Fibroblast of lung (primary cell): ENCODE measurements around the gene PCDHA1. TPM values are rescaled to one million over a fixed set of nuclear protein-coding genes. Genes with fewer than 3 reads are reported as not detected.
"Not testable (repeated sequence)": the region's sequence is repeated elsewhere in the genome, so short reads cannot be mapped to it uniquely, and the experiment has no call there.

Experiments
- DNase-seq, 2 donors: peaks; one replicate each; pipeline versions ENCODE4 v3.0.0 to v3.0.0-alpha.2; 2010; ENCODE audit warnings: low read depth in 2 of 2
- H2AFZ ChIP-seq: 2 replicates; pipeline ENCODE4 v1.5.1; 2012; ENCODE audit warnings: low read length, control low read depth, inconsistent platforms
- H3K27ac ChIP-seq: 2 replicates; pipeline ENCODE4 v1.5.1; 2011; ENCODE audit warnings: low read length, control low read depth; ENCODE audit not compliant: insufficient read depth
- H3K27me3 ChIP-seq: 2 replicates; pipeline ENCODE4 v1.5.1; 2011; ENCODE audit warnings: mild to moderate bottlenecking, low read length; ENCODE audit not compliant: control insufficient read depth, insufficient read depth
- H3K36me3 ChIP-seq: 2 replicates; pipeline ENCODE4 v1.5.1; 2011; ENCODE audit warnings: low read length; ENCODE audit not compliant: control insufficient read depth, insufficient read depth
- H3K4me1 ChIP-seq: 2 replicates; pipeline ENCODE4 v1.5.1; 2011; ENCODE audit warnings: low read length; ENCODE audit not compliant: control insufficient read depth, insufficient read depth; ENCODE audit errors: extremely low read depth
- H3K4me2 ChIP-seq: 2 replicates; pipeline ENCODE4 v1.5.1; 2011; ENCODE audit warnings: low read length, control low read depth; ENCODE audit not compliant: insufficient read depth; ENCODE audit errors: extremely low read depth
- H3K4me3 ChIP-seq, 4 experiments: fragments of 200-600 bp in 1 of 4; sonication (generic) in 1 of 4; replicated peaks in 1 of 4; 2 replicates each; pipeline ENCODE4 v1.5.1; 2011 to 2016; ENCODE audit warnings: low read length in 4 of 4, low read depth in 3 of 4, mild to moderate bottlenecking in 3 of 4, control low read depth in 2 of 4, inconsistent platforms in 1 of 4, mixed read lengths in 1 of 4; ENCODE audit not compliant: insufficient read depth in 1 of 4; ENCODE audit errors: control extremely low read depth in 1 of 4
- H3K79me2 ChIP-seq: 2 replicates; pipeline ENCODE4 v1.5.1; 2012; ENCODE audit warnings: mild to moderate bottlenecking, low read length, inconsistent platforms; ENCODE audit not compliant: control insufficient read depth, insufficient read depth
- H3K9ac ChIP-seq: 2 replicates; pipeline ENCODE4 v1.5.1; 2011; ENCODE audit warnings: mild to moderate bottlenecking, low read length, control low read depth; ENCODE audit not compliant: insufficient read depth
- H3K9me3 ChIP-seq: 2 replicates; pipeline ENCODE4 v1.5.1; 2012; ENCODE audit warnings: low read depth, low read length; ENCODE audit not compliant: control insufficient read depth, insufficient read depth
- H4K20me1 ChIP-seq: 2 replicates; pipeline ENCODE4 v1.5.1; 2011; ENCODE audit warnings: low read length; ENCODE audit not compliant: control insufficient read depth, insufficient read depth; ENCODE audit errors: extremely low read depth
- EZH2 ChIP-seq: IDR thresholded peaks from 2 replicates; pipeline ENCODE4 v1.5.1; 2012; ENCODE audit warnings: low read length, control low read depth, mild to moderate bottlenecking; ENCODE audit errors: missing control alignments
- polyA plus RNA-seq, 2 donors: library from polyadenylated mRNA; depleted of rRNA in 1 of 2; stranded (reverse) in 1 of 2; unstranded in 1 of 2; fragments of >200 nt; gene quantifications; 2 replicates each; pipeline ENCODE4 v1.2.1, GENCODE V29; 2011 to 2012; ENCODE audit warnings: missing spikeins in 1 of 2
- total RNA-seq: library from RNA; depleted of rRNA; stranded (reverse); fragments of >200 nt; gene quantifications from 2 replicates; pipeline ENCODE4 v1.2.1, GENCODE V29; 2014
- TF ChIP-seq, protein P1 (sequence below), 2 donors: IDR thresholded peaks in 1 of 2; conservative IDR thresholded peaks in 1 of 2; 1 replicate in 1 of 2; 2 replicates in 1 of 2; pipeline ENCODE4 v1.5.1; 2011 to 2012; ENCODE audit warnings: low read length in 2 of 2, control low read depth in 1 of 2, inconsistent platforms in 1 of 2, low read depth in 1 of 2, mild to moderate bottlenecking in 1 of 2

The PCDHA1 gene
- total and polyA plus RNA-seq, 2 donors (not counting 1 experiment from before 2014, with no cell fraction given), result under 0.01 to 0.12 TPM

DNA sequence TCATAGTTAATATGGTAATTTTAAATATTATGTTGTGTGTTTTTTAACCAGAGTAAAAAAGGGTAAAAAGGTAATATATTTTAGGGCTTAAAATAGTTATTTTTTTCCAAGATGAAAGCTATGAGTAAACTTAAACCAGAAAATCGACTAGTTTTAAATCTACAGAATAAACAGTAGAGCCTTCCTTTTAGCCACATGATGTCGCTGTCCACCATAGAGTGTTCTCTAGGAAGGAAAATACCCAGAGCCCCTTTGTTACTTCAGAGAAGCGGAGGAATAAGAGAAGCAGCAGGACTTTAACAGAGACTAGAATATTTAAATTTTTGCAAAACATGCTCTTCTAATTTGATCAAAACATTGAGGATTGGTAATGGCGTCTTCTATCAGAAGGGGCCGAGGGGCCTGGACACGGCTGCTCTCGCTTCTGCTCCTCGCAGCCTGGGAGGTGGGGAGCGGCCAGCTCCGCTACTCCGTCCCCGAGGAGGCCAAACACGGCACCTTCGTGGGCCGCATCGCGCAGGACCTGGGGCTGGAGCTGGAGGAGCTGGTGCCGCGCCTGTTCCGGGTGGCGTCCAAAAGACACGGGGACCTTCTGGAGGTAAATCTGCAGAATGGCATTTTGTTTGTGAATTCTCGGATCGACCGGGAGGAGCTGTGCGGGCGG, 8.8 kb downstream of the PCDHA1 start, which contains the start of gene PCDHA2:
PCDHA2 (plus strand) TSS at position 258 of the 664 bp plus-strand sequence.
- peak in 1 of 2 donors; percentile 5 for DNase-seq
- H4K20me1 ChIP-seq, result no peaks in the 10 kb centered on the region
- H2AFZ ChIP-seq, result no peak within 1 kb of the TSS
- no peaks in the 10 kb centered on the region for H3K4me1 ChIP-seq
- H3K4me3 ChIP-seq, result peak within 1 kb of the TSS in 2 of 4 experiments; percentile 7 to 23
- H3K4me2 ChIP-seq, result no peak within 1 kb of the TSS
- H3K79me2 ChIP-seq, result no peaks in the 10 kb centered on the region
- no peak within 1 kb of the TSS for H3K9ac ChIP-seq
- no peak for TF ChIP-seq EZH2
- TF ChIP-seq, protein P1, sequence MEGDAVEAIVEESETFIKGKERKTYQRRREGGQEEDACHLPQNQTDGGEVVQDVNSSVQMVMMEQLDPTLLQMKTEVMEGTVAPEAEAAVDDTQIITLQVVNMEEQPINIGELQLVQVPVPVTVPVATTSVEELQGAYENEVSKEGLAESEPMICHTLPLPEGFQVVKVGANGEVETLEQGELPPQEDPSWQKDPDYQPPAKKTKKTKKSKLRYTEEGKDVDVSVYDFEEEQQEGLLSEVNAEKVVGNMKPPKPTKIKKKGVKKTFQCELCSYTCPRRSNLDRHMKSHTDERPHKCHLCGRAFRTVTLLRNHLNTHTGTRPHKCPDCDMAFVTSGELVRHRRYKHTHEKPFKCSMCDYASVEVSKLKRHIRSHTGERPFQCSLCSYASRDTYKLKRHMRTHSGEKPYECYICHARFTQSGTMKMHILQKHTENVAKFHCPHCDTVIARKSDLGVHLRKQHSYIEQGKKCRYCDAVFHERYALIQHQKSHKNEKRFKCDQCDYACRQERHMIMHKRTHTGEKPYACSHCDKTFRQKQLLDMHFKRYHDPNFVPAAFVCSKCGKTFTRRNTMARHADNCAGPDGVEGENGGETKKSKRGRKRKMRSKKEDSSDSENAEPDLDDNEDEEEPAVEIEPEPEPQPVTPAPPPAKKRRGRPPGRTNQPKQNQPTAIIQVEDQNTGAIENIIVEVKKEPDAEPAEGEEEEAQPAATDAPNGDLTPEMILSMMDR (conservative IDR thresholded peaks at IDR 0.05 in 1 of 2, IDR thresholded peaks at IDR 0.05 in 1 of 2; ENCODE audit: low read depth in 1 of 2, low read length in 2 of 2), result peak in 1 of 2 donors; percentile 6
- H3K27ac ChIP-seq, result no peak within 1 kb of the TSS
- no peaks in the 10 kb centered on the region for H3K9me3 ChIP-seq
- H3K27me3 ChIP-seq, result no peaks in the 10 kb centered on the region
- no peaks in the 10 kb centered on the region for H3K36me3 ChIP-seq

DNA sequence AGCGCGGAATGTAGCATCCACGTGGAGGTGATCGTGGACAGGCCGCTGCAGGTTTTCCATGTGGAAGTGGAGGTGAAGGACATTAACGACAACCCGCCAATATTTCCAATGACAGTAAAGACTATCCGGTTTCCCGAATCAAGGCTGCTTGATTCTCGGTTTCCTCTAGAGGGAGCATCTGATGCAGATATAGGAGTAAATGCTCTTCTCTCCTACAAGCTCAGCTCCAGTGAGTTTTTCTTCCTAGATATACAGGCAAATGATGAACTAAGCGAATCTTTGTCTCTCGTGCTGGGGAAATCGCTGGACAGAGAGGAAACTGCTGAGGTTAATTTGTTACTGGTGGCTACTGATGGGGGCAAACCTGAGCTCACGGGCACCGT, 9.3 kb downstream of the PCDHA1 start:
- Histone ChIP-seq H3K36me3 (no peaks in the 10 kb centered on the region), H3K27me3 (no peaks in the 10 kb centered on the region), H4K20me1 (no peaks in the 10 kb centered on the region), H3K9me3 (no peaks in the 10 kb centered on the region), H3K4me3 (peak overlapping the region in 1 of 4 experiments; percentile 7), H3K79me2 (no peaks in the 10 kb centered on the region), H3K4me2 (no peak overlapping the region), H3K9ac (no peak overlapping the region), H3K4me1 (no peaks in the 10 kb centered on the region), H3K27ac (no peak overlapping the region), H2AFZ (no peak overlapping the region)
- TF ChIP-seq, protein P1 (conservative IDR thresholded peaks at IDR 0.05 in 1 of 2, IDR thresholded peaks at IDR 0.05 in 1 of 2; ENCODE audit: low read depth in 1 of 2, low read length in 2 of 2), result no peak
- TF ChIP-seq EZH2, result no peak
- no peak for DNase-seq

DNA sequence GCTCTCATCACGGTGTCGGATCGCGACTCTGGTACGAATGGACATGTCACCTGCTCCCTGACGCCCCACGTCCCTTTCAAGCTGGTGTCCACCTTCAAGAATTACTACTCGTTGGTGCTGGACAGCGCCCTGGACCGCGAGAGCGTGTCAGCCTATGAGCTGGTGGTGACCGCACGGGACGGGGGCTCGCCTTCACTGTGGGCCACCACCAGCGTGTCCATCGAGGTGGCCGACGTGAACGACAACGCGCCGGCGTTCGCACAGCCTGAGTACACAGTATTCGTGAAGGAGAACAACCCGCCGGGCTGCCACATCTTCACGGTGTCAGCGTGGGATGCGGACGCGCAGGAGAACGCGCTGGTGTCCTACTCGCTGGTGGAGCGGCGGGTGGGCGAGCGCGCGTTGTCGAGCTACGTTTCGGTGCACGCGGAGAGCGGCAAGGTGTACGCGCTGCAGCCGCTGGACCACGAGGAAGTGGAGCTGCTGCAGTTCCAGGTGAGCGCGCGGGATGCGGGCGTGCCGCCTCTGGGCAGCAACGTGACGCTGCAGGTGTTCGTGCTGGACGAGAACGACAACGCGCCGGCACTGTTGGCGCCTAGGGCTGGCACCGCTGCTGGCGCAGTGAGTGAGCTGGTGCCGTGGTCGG, 10.3 kb downstream of the PCDHA1 start:
- H3K79me2 ChIP-seq, H3K9ac ChIP-seq, H3K27ac ChIP-seq, H4K20me1 ChIP-seq, H3K36me3 ChIP-seq, DNase-seq, H2AFZ ChIP-seq, H3K27me3 ChIP-seq, H3K4me2 ChIP-seq, H3K4me1 ChIP-seq, H3K4me3 ChIP-seq, H3K9me3 ChIP-seq: not testable (repeated sequence)
